Glutamatergic neuron (in vitro differentiated cells): Measurements from ENCODE around the gene TPK1. TPM values are rescaled to one million over a fixed set of nuclear protein-coding genes. Genes with fewer than 3 reads are reported as not detected.

Experiments used
- DNase-seq: peaks from one replicate; pipeline ENCODE4 v3.0.0; 2022
- H3K27ac Mint-ChIP-seq: one replicate; pipeline ENCODE4 v1.8.0; 2020; ENCODE audit warnings: mild to moderate bottlenecking, mixed read lengths, inconsistent platforms; ENCODE audit not compliant: unreplicated experiment
- H3K27me3 Mint-ChIP-seq: one replicate; pipeline ENCODE4 v1.8.0; 2020; ENCODE audit warnings: mild to moderate bottlenecking, moderate library complexity, mixed read lengths, inconsistent platforms; ENCODE audit not compliant: unreplicated experiment
- H3K36me3 Mint-ChIP-seq: one replicate; pipeline ENCODE4 v1.8.0; 2020; ENCODE audit warnings: mild to moderate bottlenecking, mixed read lengths, inconsistent platforms; ENCODE audit not compliant: unreplicated experiment
- H3K4me1 Mint-ChIP-seq: one replicate; pipeline ENCODE4 v1.8.0; 2020; ENCODE audit warnings: mild to moderate bottlenecking, low read depth, mixed read lengths, inconsistent platforms; ENCODE audit not compliant: unreplicated experiment
- H3K4me3 Mint-ChIP-seq: one replicate; pipeline ENCODE4 v1.8.0; 2020; ENCODE audit warnings: mild to moderate bottlenecking, mixed read lengths, inconsistent platforms; ENCODE audit not compliant: unreplicated experiment
- H3K9me3 Mint-ChIP-seq: one replicate; pipeline ENCODE4 v1.8.0; 2020; ENCODE audit warnings: mild to moderate bottlenecking, moderate library complexity, mixed read lengths, inconsistent platforms; ENCODE audit not compliant: unreplicated experiment
- total RNA-seq: library from RNA; stranded (reverse); fragmentation: NEBNext Ultra II Directional; extraction: Animal tissue kit (Norgen Biotek cat#: 25700); gene quantifications from one replicate; pipeline ENCODE4 v1.2.1, GENCODE V29; 2021; ENCODE audit not compliant: unreplicated experiment
- TF ChIP-seq, protein P1 (sequence below): fragments of 200-600 bp; sonication (generic); IDR thresholded peaks from one replicate; pipeline ENCODE4 v1.5.0; 2021; ENCODE audit not compliant: partially characterized antibody, unreplicated experiment

TPK1 gene
- total RNA-seq, 1 donor from 2014 or later: 2.6 TPM

DNA sequence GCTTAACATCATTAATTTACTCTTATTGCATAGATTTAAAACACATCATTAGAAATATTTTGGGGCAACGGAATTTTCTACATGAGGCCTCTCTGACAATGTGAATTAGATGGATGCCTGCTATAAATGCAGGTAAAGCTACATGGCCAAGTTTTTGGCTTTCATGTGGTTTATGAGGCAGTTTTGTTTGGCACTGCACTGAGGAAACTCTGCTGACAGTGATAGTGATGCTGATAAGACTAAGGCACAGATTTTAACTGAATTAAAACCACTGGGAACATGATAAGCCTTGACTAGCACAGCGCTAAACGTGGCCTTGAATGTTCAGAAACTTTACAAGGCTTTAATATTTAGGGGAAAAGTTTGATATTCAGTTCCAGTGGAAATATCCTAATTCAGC is 318.1 kb downstream of the TPK1 start:
- H3K4me1 Mint-ChIP-seq: peaks cover 7% of the 10 kb centered on the region
- TF ChIP-seq, protein P1, sequence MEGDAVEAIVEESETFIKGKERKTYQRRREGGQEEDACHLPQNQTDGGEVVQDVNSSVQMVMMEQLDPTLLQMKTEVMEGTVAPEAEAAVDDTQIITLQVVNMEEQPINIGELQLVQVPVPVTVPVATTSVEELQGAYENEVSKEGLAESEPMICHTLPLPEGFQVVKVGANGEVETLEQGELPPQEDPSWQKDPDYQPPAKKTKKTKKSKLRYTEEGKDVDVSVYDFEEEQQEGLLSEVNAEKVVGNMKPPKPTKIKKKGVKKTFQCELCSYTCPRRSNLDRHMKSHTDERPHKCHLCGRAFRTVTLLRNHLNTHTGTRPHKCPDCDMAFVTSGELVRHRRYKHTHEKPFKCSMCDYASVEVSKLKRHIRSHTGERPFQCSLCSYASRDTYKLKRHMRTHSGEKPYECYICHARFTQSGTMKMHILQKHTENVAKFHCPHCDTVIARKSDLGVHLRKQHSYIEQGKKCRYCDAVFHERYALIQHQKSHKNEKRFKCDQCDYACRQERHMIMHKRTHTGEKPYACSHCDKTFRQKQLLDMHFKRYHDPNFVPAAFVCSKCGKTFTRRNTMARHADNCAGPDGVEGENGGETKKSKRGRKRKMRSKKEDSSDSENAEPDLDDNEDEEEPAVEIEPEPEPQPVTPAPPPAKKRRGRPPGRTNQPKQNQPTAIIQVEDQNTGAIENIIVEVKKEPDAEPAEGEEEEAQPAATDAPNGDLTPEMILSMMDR: no peak
- no peaks in the 10 kb centered on the region for H3K36me3 Mint-ChIP-seq
- no peaks in the 10 kb centered on the region for H3K27me3 Mint-ChIP-seq
- no peak for DNase-seq
- H3K27ac Mint-ChIP-seq: no peak overlapping the region
- H3K4me3 Mint-ChIP-seq: no peak overlapping the region
- no peaks in the 10 kb centered on the region for H3K9me3 Mint-ChIP-seq

DNA sequence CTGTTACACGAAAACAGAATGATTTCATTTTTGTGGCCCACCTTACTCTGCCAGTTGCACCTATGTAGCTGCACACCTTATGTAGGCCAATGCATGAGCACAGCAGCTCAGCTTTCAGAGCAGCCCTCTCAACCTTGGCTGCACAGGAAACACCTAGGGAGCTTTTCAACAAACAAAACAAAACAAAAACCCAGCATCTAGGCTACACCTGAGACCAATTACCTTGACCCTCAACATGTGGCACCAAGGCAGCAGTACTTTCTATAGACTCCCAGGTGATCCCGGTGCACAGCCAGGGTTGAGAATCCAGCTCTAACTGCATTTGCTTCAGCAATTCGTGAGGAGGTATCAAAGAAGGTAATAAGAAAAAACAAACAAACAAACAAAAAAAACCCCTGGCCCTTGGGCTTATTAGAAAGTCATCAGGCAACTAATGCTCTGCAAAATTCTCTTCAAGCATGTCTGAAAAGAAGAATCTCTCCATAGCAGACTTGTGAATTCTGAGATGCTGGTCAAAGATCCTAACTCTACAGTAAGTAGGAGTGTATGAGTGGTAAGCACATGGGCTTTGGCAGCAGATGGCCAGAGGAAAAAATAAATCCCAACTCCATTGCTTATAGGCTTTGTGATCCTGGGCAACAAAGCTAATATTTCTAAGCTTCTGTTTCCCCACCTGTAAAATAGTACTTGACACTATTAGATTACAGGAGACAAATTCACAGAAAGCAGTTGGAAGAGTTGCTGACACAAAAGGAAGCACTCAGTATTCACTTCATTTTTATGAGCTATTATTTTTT is 318.9 kb downstream of the TPK1 start:
- no peak for DNase-seq
- Mint-ChIP-seq H3K27me3 (no peaks in the 10 kb centered on the region), H3K27ac (no peak overlapping the region), H3K9me3 (no peaks in the 10 kb centered on the region), H3K4me1 (peaks cover 7% of the 10 kb centered on the region), H3K36me3 (no peaks in the 10 kb centered on the region), H3K4me3 (no peak overlapping the region)
- TF ChIP-seq, protein P1: no peak

DNA sequence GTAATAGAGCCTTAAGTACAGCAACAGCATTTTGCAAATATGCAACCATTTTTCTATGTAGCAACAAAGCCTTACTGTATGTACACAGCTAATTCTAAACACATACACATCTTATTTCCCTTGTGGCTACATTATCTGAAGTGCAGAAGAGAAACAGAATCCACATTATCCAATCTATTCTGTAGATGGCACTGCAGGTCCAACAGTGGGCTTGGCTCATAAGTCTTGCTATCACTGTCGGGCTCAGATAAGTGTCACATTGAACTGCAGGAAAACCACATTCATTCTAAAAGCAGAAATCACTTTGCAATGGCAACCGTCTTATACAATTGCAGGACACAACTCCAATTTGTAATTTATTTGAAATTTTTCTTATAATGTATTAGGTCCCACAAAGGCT is 322.5 kb downstream of the TPK1 start:
- H3K4me1 Mint-ChIP-seq: peaks cover 20% of the 10 kb centered on the region
- no peak overlapping the region for H3K27ac Mint-ChIP-seq
- no peaks in the 10 kb centered on the region for H3K9me3 Mint-ChIP-seq
- H3K36me3 Mint-ChIP-seq: no peaks in the 10 kb centered on the region
- no peak for DNase-seq
- no peak overlapping the region for H3K4me3 Mint-ChIP-seq
- TF ChIP-seq, protein P1: no peak
- no peaks in the 10 kb centered on the region for H3K27me3 Mint-ChIP-seq

DNA sequence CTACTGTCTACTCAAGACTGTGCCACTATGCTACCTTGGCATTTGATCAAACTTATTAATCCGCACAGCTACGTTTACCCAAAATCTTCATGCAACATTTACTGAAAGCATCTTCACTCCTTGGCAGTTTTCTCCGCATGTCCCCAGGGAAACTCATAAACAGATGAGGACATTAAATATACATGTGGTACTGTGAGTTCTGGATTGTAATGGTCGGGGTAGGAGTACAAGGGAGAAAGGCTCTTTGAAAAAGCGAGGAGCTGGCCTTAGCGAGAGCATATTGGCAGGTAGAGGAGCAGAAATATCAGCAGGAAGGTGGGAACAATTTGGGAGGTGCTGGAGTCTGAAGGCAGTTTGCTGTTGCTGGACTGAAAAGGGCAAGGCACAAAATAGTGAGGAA is 325.2 kb downstream of the TPK1 start:
- peak overlapping the region; percentile 44 for H3K4me3 Mint-ChIP-seq
- TF ChIP-seq, protein P1: no peak
- peaks cover 15% of the 10 kb centered on the region for H3K4me1 Mint-ChIP-seq
- H3K27me3 Mint-ChIP-seq: no peaks in the 10 kb centered on the region
- peak overlapping the region; percentile 84 for H3K27ac Mint-ChIP-seq
- no peak for DNase-seq
- H3K9me3 Mint-ChIP-seq: no peaks in the 10 kb centered on the region
- H3K36me3 Mint-ChIP-seq: no peaks in the 10 kb centered on the region

DNA sequence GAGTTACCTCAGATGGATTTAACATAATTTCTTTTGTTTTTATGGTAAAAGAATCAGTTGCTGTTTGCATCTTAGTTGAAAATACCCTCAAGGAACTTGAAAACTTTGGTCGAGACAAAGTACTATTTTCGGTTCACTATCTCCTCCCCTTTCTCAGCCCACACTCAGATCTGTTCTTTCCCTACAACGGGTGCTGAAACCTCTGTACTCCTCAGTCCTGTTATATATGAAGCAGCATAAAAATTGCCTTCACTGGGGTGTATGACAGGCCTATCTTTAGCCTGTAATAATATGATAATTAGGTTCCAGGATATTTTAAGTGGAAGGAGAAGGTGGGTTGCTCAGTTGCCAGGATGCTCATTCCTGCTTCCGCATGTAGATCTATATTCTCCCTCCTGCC is 327.2 kb downstream of the TPK1 start:
- Mint-ChIP-seq H3K27ac (no peak overlapping the region), H3K9me3 (no peaks in the 10 kb centered on the region), H3K36me3 (no peaks in the 10 kb centered on the region), H3K4me1 (peaks cover 13% of the 10 kb centered on the region), H3K27me3 (no peaks in the 10 kb centered on the region), H3K4me3 (no peak overlapping the region)
- no peak for DNase-seq
- TF ChIP-seq, protein P1: no peak
